HEK293T (cell line): ENCODE results near the gene RAB5B.

Experiments
- ARNT ChIP-seq: fragments of 450-650 bp; IDR thresholded peaks from 2 replicates; pipeline ENCODE4 v1.6.1; 2017; ENCODE audit warnings: mild to moderate bottlenecking
- PKNOX1 ChIP-seq: fragments of 450-650 bp; IDR thresholded peaks from 2 replicates; pipeline ENCODE4 v1.6.1; 2016

DNA sequence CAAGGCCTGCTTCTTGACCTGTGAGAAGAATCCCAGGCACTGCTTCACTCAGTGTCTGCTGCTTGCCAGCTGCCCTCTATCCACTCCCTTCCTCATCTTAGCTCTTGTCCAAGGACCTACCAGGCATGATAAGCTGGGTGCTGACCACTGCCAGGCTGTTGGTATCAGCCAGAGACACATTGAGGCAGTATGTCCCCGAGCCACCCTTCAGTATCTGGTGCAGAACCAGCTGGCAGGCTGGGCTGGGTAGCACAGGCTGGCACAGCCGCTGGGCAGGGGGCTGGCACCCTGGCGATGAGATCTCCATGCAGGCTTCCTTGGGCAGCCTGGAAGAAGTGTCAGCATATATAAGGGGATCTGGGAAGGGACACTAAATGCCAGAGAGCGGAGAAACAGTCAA, 18.5 kb upstream of the RAB5B start:
- TF ChIP-seq ARNT (no peak), PKNOX1 (no peak)
